Naive thymus-derived CD8-positive, alpha-beta T cell (primary cell): ENCODE results near the gene ATXN10. TPM values are rescaled to one million over a fixed set of nuclear protein-coding genes. Genes with fewer than 3 reads are reported as not detected.

Experiments
- ATAC-seq, 2 donors: fragments of 150-1000 bp; cut with Tn5 transposase in 1 of 2; sonication (Bioruptor Pico), chemical (Tn5 transposase) in 1 of 2; 1 replicate in 1 of 2; 2 replicates in 1 of 2; pipeline ENCODE4 v1.10.0; 2021; ENCODE audit warnings: mild to moderate bottlenecking in 2 of 2, moderate library complexity in 2 of 2
- POLR2A ChIA-PET: fragments of 350-600 bp; sonication (Branson Sonifier 250); formaldehyde crosslinking; loops from one replicate; lab custom pipeline; 2021; ENCODE audit warnings: antibody characterized with exemption; lab: Charles Lee
- DNase-seq, 10 donors: peaks; one replicate each; pipeline versions ENCODE4 v3.0.0 to v3.0.0-alpha.2; 2020 to 2022
- H3K27ac Mint-ChIP-seq, 10 donors: one replicate each; pipeline ENCODE4 v1.8.0; 2020 to 2022; ENCODE audit warnings: mild to moderate bottlenecking in 10 of 10, mixed read lengths in 10 of 10, moderate library complexity in 4 of 10, inconsistent platforms in 1 of 10
- H3K27me3 Mint-ChIP-seq, 5 donors: one replicate each; pipeline ENCODE4 v1.8.0; 2021 to 2022; ENCODE audit warnings: mixed read lengths in 5 of 5
- H3K36me3 Mint-ChIP-seq, 3 donors: one replicate each; pipeline ENCODE4 v1.8.0; 2020 to 2022; ENCODE audit warnings: mixed read lengths in 3 of 3, mild to moderate bottlenecking in 2 of 3, inconsistent platforms in 1 of 3
- H3K4me1 Mint-ChIP-seq, 4 donors: one replicate each; pipeline ENCODE4 v1.8.0; 2021 to 2022; ENCODE audit warnings: mixed read lengths in 4 of 4
- H3K4me3 Mint-ChIP-seq, 10 donors: one replicate each; pipeline ENCODE4 v1.8.0; 2020 to 2022; ENCODE audit warnings: mild to moderate bottlenecking in 10 of 10, mixed read lengths in 10 of 10, moderate library complexity in 6 of 10, inconsistent platforms in 1 of 10
- H3K9me3 Mint-ChIP-seq, 9 donors: one replicate each; pipeline ENCODE4 v1.8.0; 2020 to 2022; ENCODE audit warnings: mixed read lengths in 9 of 9, mild to moderate bottlenecking in 3 of 9, inconsistent platforms in 1 of 9, moderate library complexity in 1 of 9
- polyA plus RNA-seq, 3 donors: library from polyadenylated mRNA; unstranded; fragments of 300-500 nt; fragmentation: Illumina TruSeq; gene quantifications; one replicate each; pipeline ENCODE4 v1.2.3, GENCODE V29; 2021
- total RNA-seq, 8 experiments: library from RNA in 2 of 8; stranded (reverse) in 2 of 8; gene quantifications; one replicate each; pipeline ENCODE4 v1.2.3 and lab custom pipeline; 2021 to 2026

ATXN10 gene
- total and polyA plus RNA-seq, 5 experiments from 2014 or later = 77.4 to 117 (median 91.1) TPM

DNA sequence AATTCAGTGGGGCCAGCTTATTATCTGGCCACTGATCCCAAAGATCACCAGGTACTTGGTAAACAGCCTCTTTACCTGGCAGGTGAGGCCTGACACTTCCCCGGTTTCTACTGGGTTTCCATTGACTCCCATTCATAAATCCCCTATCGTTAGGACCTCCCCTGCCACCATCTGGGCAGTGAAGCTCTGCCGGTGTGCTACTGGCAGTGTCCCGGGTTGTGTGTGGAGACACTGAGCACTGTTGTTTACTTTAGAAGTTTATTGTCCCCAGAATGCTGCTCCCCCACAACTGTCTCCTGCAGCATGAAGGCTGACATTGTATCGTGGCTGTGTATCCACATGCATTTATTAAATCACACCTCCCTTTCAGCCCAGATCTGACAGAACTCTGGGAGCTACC is 162.6 kb downstream of the ATXN10 start:
- peak overlapping the region in 2 of 10 donors; percentile 57 to 61 for H3K27ac Mint-ChIP-seq
- ATAC-seq = no peak
- H3K27me3 Mint-ChIP-seq = no peaks in the 10 kb centered on the region
- no peak overlapping the region for H3K4me3 Mint-ChIP-seq
- H3K9me3 Mint-ChIP-seq = no peaks in the 10 kb centered on the region
- DNase-seq = no peak
- H3K4me1 Mint-ChIP-seq = no peaks in the 10 kb centered on the region
- POLR2A ChIA-PET = no interaction called here
- H3K36me3 Mint-ChIP-seq = peaks cover 0 to 39% (median 4%) of the 10 kb centered on the region in 3 donors

DNA sequence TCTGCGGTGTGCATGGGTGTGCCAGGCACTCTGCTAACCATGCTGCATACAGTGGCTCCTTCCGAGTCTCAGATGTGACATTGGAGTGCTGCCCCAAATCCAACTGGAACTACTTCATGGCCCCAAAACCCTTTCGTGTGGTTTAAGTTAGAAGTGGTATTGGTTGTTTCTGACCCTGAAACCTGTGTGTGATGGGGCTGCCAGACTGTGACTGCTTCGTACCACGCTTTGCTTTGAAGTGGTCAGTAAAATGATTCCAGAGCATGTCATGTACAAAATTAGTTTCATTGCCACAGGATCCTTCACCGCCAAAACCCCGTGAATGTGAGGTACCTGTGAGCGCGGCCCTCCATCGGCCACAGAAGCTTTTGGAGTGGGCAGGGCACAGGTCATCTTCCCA is 163.2 kb downstream of the ATXN10 start:
- Mint-ChIP-seq H3K9me3 (no peaks in the 10 kb centered on the region), H3K27me3 (no peaks in the 10 kb centered on the region), H3K4me3 (no peak overlapping the region), H3K27ac (peak overlapping the region in 1 of 10 donors; percentile 52), H3K36me3 (peaks cover 0 to 42% (median 10%) of the 10 kb centered on the region in 3 donors), H3K4me1 (no peaks in the 10 kb centered on the region)
- ATAC-seq (no peak), DNase-seq (no peak)
- POLR2A ChIA-PET = no interaction called here

DNA sequence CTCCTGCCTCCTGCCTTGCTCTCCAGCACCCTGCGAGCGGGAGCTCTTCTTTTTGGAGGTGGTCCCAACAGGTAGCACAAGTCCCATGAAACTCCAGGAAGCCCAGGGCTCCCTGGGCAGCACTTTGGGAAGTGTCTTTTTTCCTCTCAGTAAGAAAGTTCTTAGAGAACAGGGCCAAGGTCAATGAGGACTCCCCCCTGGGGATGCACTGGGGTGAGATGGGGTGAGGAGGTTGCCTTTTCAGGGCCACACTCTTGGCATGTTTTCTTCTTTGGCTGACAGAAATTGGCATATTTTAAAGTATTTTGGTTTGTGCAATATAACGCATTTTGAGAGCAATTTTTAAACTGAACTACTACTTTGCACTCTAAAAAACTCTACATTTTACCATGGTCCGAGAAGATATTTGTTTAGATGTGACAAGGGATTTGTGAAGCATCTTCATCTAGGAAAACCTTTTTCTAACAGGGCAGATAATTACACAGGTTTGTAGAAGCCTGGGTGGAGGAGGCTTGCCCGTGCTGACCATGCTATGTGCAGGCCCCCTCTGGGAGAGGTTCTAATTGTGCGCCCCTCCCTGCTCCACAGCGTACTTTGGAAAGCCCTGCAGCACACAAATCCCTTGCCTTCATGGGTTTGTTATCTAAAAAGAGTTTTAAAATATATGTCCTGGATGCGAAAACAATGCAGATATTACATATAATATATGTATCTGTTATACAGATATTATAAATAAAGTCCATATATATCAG is 165.0 kb downstream of the ATXN10 start:
- POLR2A ChIA-PET = no interaction called here
- no peak for DNase-seq
- H3K4me3 Mint-ChIP-seq = no peak overlapping the region
- no peak for ATAC-seq
- no peak overlapping the region for H3K27ac Mint-ChIP-seq
- peaks cover 5 to 56% (median 16%) of the 10 kb centered on the region in 3 donors for H3K36me3 Mint-ChIP-seq
- H3K4me1 Mint-ChIP-seq = peaks cover 0 to 2% (median under 1%) of the 10 kb centered on the region in 4 donors
- H3K9me3 Mint-ChIP-seq = no peaks in the 10 kb centered on the region
- no peaks in the 10 kb centered on the region for H3K27me3 Mint-ChIP-seq

DNA sequence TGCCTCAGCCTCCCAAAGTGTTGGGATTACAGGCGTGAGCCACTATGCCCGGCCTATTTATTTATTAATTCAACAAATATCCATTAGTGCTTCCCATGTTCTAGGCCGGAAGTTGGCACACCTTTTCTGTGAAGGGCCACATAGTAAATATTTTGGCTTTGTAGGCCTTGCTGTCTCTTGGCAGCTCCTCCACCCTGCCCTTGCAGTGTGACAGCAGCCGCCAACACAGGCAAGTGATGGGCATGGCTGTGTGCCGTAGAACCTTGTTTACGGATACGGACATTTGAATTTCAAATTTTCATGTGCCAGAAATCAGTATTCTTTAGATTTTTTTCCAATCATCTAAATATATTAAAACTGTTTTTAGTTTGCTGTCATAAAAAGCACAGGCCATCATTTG is 165.9 kb downstream of the ATXN10 start:
- H3K36me3 Mint-ChIP-seq = peaks cover 8 to 59% (median 20%) of the 10 kb centered on the region in 3 donors

DNA sequence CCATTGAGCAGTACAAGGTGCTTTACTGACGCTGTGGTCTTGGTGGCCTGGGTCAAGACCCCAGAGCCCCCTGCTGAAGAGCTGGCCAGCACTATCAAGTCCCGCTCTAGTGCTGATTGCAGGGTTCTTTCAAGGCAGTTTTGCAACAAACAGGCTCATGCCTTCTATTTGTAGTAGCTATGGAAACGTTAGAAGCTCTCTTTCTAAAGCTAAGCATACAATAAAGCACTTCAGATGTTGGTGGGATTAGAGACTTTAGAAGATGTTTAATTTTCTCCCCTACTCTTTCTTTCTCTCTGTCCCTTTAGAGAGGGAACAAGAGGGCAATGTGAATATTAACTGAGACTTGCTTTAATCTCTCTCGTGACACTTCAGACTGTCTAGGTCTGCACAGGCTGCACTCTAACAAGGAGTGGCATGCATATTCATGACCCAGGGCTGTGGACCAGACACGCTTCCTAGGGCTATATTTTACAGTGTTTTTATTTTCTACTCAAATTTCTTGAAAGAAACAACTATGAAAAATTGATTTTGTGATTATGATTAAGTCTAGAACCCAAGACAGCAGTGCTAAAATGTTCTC is 166.8 kb downstream of the ATXN10 start:
- POLR2A ChIA-PET = no interaction called here
- no peak for DNase-seq
- Mint-ChIP-seq H3K4me3 (no peak overlapping the region), H3K36me3 (peaks cover 10 to 61% (median 19%) of the 10 kb centered on the region in 3 donors), H3K27ac (no peak overlapping the region), H3K4me1 (peaks cover 0 to 4% (median 3%) of the 10 kb centered on the region in 4 donors), H3K27me3 (no peaks in the 10 kb centered on the region), H3K9me3 (no peaks in the 10 kb centered on the region)
- no peak for ATAC-seq

More for the DNA sequence above, 165.9 kb downstream of the ATXN10 start:
- POLR2A ChIA-PET = no interaction called here
- H3K4me1 Mint-ChIP-seq = peaks cover 0 to 4% (median under 1%) of the 10 kb centered on the region in 4 donors
- H3K27ac Mint-ChIP-seq = no peak overlapping the region
- ATAC-seq (no peak), DNase-seq (no peak)
- no peaks in the 10 kb centered on the region for H3K9me3 Mint-ChIP-seq
- no peaks in the 10 kb centered on the region for H3K27me3 Mint-ChIP-seq
- H3K4me3 Mint-ChIP-seq = no peak overlapping the region

DNA sequence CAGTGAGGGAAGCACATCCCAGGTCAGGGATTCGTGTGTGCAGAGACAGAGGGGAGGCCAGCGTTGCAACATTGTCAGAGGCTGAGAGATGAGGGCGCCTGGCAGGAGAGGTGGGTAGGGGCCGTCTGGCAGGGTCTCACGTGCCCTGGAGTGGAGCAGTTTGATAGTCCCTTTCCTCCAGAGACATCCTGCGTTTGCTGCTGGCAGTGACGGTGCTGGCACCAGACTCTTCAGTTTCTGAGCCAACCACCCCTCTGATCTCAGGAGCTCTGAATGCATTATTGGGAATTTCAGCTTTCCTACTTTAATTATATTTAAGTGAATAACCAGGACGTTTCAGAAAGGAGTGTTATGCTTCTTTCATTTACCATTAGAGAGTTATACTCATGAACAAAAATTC is 168.8 kb downstream of the ATXN10 start:
- POLR2A ChIA-PET = no interaction called here
- H3K27me3 Mint-ChIP-seq = no peaks in the 10 kb centered on the region
- no peak for ATAC-seq
- H3K36me3 Mint-ChIP-seq = peaks cover 20 to 70% (median 40%) of the 10 kb centered on the region in 3 donors
- no peaks in the 10 kb centered on the region for H3K9me3 Mint-ChIP-seq
- peaks cover 0 to 6% (median 3%) of the 10 kb centered on the region in 4 donors for H3K4me1 Mint-ChIP-seq
- DNase-seq = no peak
- H3K27ac Mint-ChIP-seq = peak overlapping the region in 1 of 10 donors; percentile 51
- H3K4me3 Mint-ChIP-seq = no peak overlapping the region

DNA sequence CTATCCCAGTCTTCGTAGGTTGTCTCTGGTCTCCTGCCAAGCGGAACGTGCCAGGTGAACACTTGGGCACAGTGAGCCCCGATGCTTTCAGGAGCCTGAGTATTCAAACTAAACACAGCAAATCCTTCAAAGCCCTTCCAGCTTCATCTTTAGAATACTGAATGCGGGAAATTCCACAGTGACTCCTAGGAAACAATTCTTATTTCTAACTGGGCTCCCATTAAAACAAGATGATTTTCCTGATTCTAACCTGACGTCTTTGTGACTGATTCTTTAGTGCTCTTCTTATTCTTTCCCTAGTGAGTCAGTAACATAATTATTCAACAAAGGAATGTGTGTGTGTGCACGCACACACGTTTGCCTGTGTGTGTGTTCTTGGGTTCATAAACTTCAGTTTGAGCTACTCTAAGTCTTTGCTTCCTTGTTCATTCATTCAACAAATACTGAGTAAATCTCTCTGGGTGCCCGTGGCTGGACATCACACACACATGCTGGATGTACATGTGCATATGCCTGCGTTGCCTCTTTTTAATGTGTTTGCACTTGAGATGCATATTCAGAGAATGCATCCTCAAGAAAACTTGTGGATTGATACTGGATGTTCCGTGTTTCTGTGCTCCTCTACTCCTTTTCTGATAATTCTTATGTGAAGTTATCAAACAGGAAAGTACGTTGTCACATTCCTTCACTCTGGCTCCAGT is 170.8 kb downstream of the ATXN10 start:
- Mint-ChIP-seq H3K4me1 (peaks cover 0 to 6% (median 3%) of the 10 kb centered on the region in 4 donors), H3K27ac (peak overlapping the region in 1 of 10 donors; percentile 28), H3K27me3 (no peaks in the 10 kb centered on the region), H3K4me3 (no peak overlapping the region), H3K36me3 (peaks cover 24 to 80% (median 51%) of the 10 kb centered on the region in 3 donors), H3K9me3 (no peaks in the 10 kb centered on the region)
- DNase-seq (no peak), ATAC-seq (no peak)
- POLR2A ChIA-PET = no interaction called here

DNA sequence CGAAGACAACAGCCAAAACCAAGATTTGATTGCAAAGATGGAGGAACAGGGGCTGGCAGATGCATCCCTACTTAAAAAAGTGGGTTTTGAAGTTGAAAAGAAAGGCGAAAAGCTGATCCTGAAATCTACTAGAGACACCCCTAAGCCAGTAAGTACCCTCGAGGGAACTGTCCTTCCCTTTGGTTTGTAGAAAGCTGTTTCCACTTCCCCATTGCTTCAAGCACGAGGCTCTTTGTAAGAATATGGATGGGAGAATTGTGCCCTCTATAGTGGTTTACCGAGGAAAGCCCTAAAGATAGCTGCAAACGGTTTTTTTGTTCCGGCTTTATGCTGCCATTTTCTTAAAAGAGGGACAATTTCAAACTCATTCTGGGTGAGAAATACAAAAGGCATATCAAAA is 171.4 kb downstream of the ATXN10 start:
- DNase-seq (no peak), ATAC-seq (no peak)
- Mint-ChIP-seq H3K4me3 (no peak overlapping the region), H3K36me3 (peaks cover 29 to 85% (median 53%) of the 10 kb centered on the region in 3 donors), H3K9me3 (peaks cover 0 to 1% (median 0%) of the 10 kb centered on the region in 9 donors), H3K4me1 (peaks cover 0 to 6% (median 3%) of the 10 kb centered on the region in 4 donors), H3K27ac (no peak overlapping the region), H3K27me3 (no peaks in the 10 kb centered on the region)
- POLR2A ChIA-PET = no interaction called here

DNA sequence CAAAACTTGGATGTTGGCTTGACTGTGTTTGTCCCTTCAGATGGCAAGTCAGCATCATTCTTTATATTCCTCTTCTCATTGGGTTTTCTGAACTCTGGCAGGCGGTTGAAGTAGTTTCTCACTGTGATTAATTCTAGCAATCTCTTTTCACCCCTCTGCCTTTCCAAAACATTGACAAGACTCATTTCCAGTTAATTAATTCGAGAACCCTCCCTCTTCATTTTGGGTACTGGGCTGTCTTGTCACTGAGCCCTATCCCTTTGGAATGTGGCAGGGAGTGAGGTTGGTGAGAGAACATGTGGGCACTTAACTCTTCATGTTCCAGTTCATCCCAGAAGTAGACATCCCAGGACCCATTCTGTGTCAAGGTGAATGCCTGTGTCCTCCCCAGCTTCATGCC is 172.4 kb downstream of the ATXN10 start:
- POLR2A ChIA-PET = no interaction called here
- H3K27me3 Mint-ChIP-seq = no peaks in the 10 kb centered on the region
- DNase-seq = no peak
- no peak overlapping the region for H3K4me3 Mint-ChIP-seq
- H3K36me3 Mint-ChIP-seq = peaks cover 38 to 90% (median 62%) of the 10 kb centered on the region in 3 donors
- ATAC-seq = no peak
- H3K4me1 Mint-ChIP-seq = peaks cover 0 to 6% (median 4%) of the 10 kb centered on the region in 4 donors
- H3K9me3 Mint-ChIP-seq = peaks cover 0 to 10% (median 3%) of the 10 kb centered on the region in 9 donors
- peak overlapping the region in 1 of 10 donors; percentile 38 for H3K27ac Mint-ChIP-seq

DNA sequence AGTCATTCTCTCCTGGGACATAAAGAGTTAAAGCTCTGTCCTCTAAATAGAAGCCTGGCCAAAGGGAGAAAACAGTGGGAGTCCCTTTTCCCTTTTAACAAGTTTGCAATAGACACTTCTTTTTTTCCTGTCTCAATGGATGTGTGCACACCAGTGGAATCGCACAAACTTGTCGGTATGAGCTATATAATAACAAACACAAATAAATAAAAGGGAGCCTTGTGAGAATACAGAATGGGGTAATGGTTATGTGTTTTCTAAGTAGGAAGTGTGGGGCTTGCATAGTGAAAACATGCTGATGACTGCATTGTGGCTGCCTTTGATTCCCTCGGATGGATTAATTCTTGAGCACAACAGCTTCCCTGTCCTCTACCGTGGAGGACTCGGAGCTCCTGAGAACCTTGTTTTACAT is 173.4 kb downstream of the ATXN10 start:
- ATAC-seq = no peak
- no peak for DNase-seq
- Mint-ChIP-seq H3K9me3 (peaks cover 0 to 18% (median 8%) of the 10 kb centered on the region in 9 donors), H3K4me3 (no peak overlapping the region), H3K36me3 (peaks cover 46 to 89% (median 64%) of the 10 kb centered on the region in 3 donors), H3K4me1 (peaks cover 0 to 7% (median 5%) of the 10 kb centered on the region in 4 donors), H3K27me3 (no peaks in the 10 kb centered on the region), H3K27ac (no peak overlapping the region)
- POLR2A ChIA-PET = no interaction called here

DNA sequence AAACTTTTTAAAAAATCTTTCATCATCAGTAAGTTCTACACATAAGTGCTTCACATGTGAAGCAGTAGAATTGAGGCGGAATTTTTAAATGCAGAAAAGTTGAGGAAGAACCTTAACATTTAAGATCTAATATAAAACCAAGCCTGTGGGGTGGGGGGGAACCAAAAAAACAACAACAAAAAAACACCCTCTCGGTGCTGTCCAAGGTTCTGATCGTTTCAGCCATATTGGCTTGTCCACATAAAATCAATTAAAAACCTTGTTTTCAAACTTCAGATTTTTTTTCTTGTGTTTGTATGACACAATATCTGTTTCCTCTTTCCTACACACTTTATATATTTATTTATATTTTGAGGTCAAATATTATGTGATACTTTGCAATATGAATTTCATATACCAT is 175.3 kb downstream of the ATXN10 start:
- Mint-ChIP-seq H3K4me3 (no peak overlapping the region), H3K9me3 (peaks cover 9 to 31% (median 20%) of the 10 kb centered on the region in 9 donors), H3K27ac (no peak overlapping the region), H3K36me3 (peaks cover 62 to 90% (median 73%) of the 10 kb centered on the region in 3 donors), H3K4me1 (peaks cover 0 to 6% (median 3%) of the 10 kb centered on the region in 4 donors), H3K27me3 (no peaks in the 10 kb centered on the region)
- POLR2A ChIA-PET = no interaction called here
- DNase-seq = no peak
- ATAC-seq = no peak

DNA sequence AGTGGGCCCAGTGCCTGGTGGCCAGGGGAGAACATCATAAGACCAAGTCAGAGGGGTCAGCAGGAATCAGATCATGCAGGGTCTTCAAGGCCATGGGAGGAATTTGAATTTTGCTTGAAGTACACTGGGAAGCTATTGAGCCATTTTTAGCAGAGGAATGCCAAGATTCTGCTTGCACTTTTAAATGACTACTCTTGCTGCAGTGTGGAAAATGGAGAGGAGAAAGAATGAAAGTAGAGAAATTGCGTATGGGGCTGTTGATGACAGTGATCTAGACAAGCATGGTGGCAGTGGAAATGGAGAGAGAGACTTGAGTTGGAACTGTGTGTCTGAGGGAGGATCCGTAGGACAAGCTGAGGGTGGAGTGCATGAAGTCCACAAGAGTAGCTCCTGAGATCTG is 177.3 kb downstream of the ATXN10 start:
- H3K27ac Mint-ChIP-seq = no peak overlapping the region
- peaks cover 0 to 2% (median 1%) of the 10 kb centered on the region in 4 donors for H3K4me1 Mint-ChIP-seq
- H3K27me3 Mint-ChIP-seq = no peaks in the 10 kb centered on the region
- peaks cover 66 to 86% (median 82%) of the 10 kb centered on the region in 3 donors for H3K36me3 Mint-ChIP-seq
- POLR2A ChIA-PET = no interaction called here
- peaks cover 13 to 44% (median 27%) of the 10 kb centered on the region in 9 donors for H3K9me3 Mint-ChIP-seq
- ATAC-seq (no peak), DNase-seq (no peak)
- H3K4me3 Mint-ChIP-seq = no peak overlapping the region

DNA sequence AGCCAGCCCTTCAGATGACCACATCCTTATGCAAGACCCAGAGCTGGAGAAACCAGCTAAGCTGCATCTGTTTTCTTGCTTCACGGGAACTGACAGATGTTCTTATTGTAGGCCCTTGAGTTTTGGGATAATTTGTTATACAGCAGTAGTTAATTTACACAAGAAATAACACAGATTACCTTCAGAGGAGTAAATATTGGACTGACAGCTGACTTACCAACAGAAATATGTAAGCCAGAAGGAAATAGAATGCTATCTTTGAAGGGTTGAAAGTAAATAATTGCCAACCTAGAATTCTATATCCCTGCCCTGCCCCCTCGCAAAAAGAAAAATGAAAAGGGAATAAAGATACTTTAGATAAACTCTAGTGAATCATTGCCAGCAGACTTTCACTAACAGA is 181.2 kb downstream of the ATXN10 start:
- POLR2A ChIA-PET = no interaction called here

More for the DNA sequence above, 181.2 kb downstream of the ATXN10 start:
- Mint-ChIP-seq H3K27ac (no peak overlapping the region), H3K27me3 (no peaks in the 10 kb centered on the region), H3K4me3 (no peak overlapping the region), H3K4me1 (peaks cover 0 to 2% (median 1%) of the 10 kb centered on the region in 4 donors), H3K9me3 (peaks cover 13 to 44% (median 27%) of the 10 kb centered on the region in 9 donors), H3K36me3 (peaks cover 54 to 79% (median 74%) of the 10 kb centered on the region in 3 donors)
- no peak for DNase-seq
- no peak for ATAC-seq
